Liver (tissue), 9 donors: ENCODE results near the gene ILDR2. TPM values are rescaled to one million over a fixed set of nuclear protein-coding genes. Genes with fewer than 3 reads are reported as not detected.

Experiments
- DNase-seq: peaks from one replicate; pipeline ENCODE4 v3.0.0-alpha.2; 2017; ENCODE audit warnings: low spot score
- H3K27ac ChIP-seq, 2 donors: one replicate each; pipeline ENCODE4 v1.7.0; 2013; ENCODE audit warnings: inconsistent platforms in 2 of 2, low read length in 2 of 2, control low read depth in 1 of 2, low read depth in 1 of 2, mild to moderate bottlenecking in 1 of 2
- H3K27me3 ChIP-seq, 4 donors: one replicate each; pipeline versions ENCODE4 v1.6.1 to v1.7.0; 2013; ENCODE audit warnings: low read length in 3 of 4, inconsistent platforms in 1 of 4, mild to moderate bottlenecking in 1 of 4, moderate library complexity in 1 of 4; ENCODE audit not compliant: control insufficient read depth in 4 of 4, insufficient read depth in 4 of 4
- H3K36me3 ChIP-seq, 4 donors: one replicate each; pipeline versions ENCODE4 v1.6.1 to v1.7.0; 2013; ENCODE audit warnings: low read length in 3 of 4, mild to moderate bottlenecking in 3 of 4, low read depth in 1 of 4, moderate library complexity in 1 of 4; ENCODE audit not compliant: control insufficient read depth in 4 of 4, insufficient read depth in 3 of 4
- H3K4me1 ChIP-seq, 4 donors: one replicate each; pipeline versions ENCODE4 v1.6.1 to v1.7.0; 2013; ENCODE audit warnings: low read length in 3 of 4, mild to moderate bottlenecking in 3 of 4, moderate library complexity in 1 of 4; ENCODE audit not compliant: control insufficient read depth in 4 of 4, insufficient read depth in 4 of 4
- H3K4me3 ChIP-seq, 3 donors: one replicate each; pipeline versions ENCODE4 v1.6.1 to v1.7.0; 2013; ENCODE audit warnings: low read length in 3 of 3, control low read depth in 1 of 3, low read depth in 1 of 3, mild to moderate bottlenecking in 1 of 3
- H3K9ac ChIP-seq, 2 donors: one replicate each; pipeline ENCODE4 v1.7.0; 2013; ENCODE audit warnings: low read length in 2 of 2, mild to moderate bottlenecking in 2 of 2, moderate library complexity in 2 of 2, control low read depth in 1 of 2, low read depth in 1 of 2
- H3K9me3 ChIP-seq, 4 donors: one replicate each; pipeline versions ENCODE4 v1.6.1 to v1.7.0; 2013; ENCODE audit warnings: low read length in 3 of 4; ENCODE audit not compliant: control insufficient read depth in 4 of 4
- ATF3 ChIP-seq: IDR thresholded peaks from 2 replicates; pipeline ENCODE4 v1.6.1; 2016; ENCODE audit warnings: antibody characterized with exemption
- CTCF ChIP-seq: fragments of 150-350 bp; IDR thresholded peaks from 2 replicates; pipeline ENCODE4 v1.5.1; 2017; ENCODE audit warnings: improper control_type of control experiment, low read depth, low read length; ENCODE audit not compliant: missing input control
- EGR1 ChIP-seq, 2 donors: IDR thresholded peaks; 2 replicates each; pipeline ENCODE4 v1.6.1; 2016 to 2018; ENCODE audit warnings: antibody characterized with exemption in 2 of 2, low read depth in 2 of 2
- FOXA1 ChIP-seq: IDR thresholded peaks from 2 replicates; pipeline ENCODE4 v1.6.1; 2016; ENCODE audit warnings: antibody characterized with exemption
- FOXA2 ChIP-seq: IDR thresholded peaks from 2 replicates; pipeline ENCODE4 v1.6.1; 2016; ENCODE audit warnings: antibody characterized with exemption
- GABPA ChIP-seq, 2 donors: IDR thresholded peaks in 1 of 2; conservative IDR thresholded peaks in 1 of 2; 2 replicates each; pipeline ENCODE4 v1.6.1; 2016; ENCODE audit warnings: antibody characterized with exemption in 2 of 2, mild to moderate bottlenecking in 1 of 2, moderate library complexity in 1 of 2
- HNF4A ChIP-seq, 2 donors: conservative IDR thresholded peaks; 2 replicates each; pipeline ENCODE4 v1.6.1; 2016; ENCODE audit warnings: antibody characterized with exemption in 2 of 2, mild to moderate bottlenecking in 2 of 2
- HNF4G ChIP-seq: IDR thresholded peaks from 2 replicates; pipeline ENCODE4 v1.6.1; 2016; ENCODE audit warnings: antibody characterized with exemption
- JUND ChIP-seq, 2 donors: IDR thresholded peaks; 2 replicates each; pipeline ENCODE4 v1.6.1; 2016; ENCODE audit warnings: antibody characterized with exemption in 2 of 2
- MAX ChIP-seq: IDR thresholded peaks from 2 replicates; pipeline ENCODE4 v1.6.1; 2016; ENCODE audit warnings: antibody characterized with exemption
- NR2F2 ChIP-seq: IDR thresholded peaks from 2 replicates; pipeline ENCODE4 v1.6.1; 2016; ENCODE audit warnings: antibody characterized with exemption
- RAD21 ChIP-seq, 2 donors: IDR thresholded peaks; 2 replicates each; pipeline ENCODE4 v1.6.1; 2016; ENCODE audit warnings: antibody characterized with exemption in 2 of 2, mild to moderate bottlenecking in 2 of 2
- REST ChIP-seq: IDR thresholded peaks from 2 replicates; pipeline ENCODE4 v1.6.1; 2016; ENCODE audit warnings: antibody characterized with exemption, mild to moderate bottlenecking
- RXRA ChIP-seq, 2 donors: IDR thresholded peaks; 2 replicates each; pipeline ENCODE4 v1.6.1; 2017 to 2018; ENCODE audit warnings: antibody characterized with exemption in 2 of 2, mild to moderate bottlenecking in 1 of 2
- SP1 ChIP-seq: IDR thresholded peaks from 2 replicates; pipeline ENCODE4 v1.6.1; 2018; ENCODE audit warnings: antibody characterized with exemption, mild to moderate bottlenecking
- TAF1 ChIP-seq: conservative IDR thresholded peaks from 2 replicates; pipeline ENCODE4 v1.6.1; 2016; ENCODE audit warnings: antibody characterized with exemption, mild to moderate bottlenecking
- YY1 ChIP-seq: IDR thresholded peaks from 2 replicates; pipeline ENCODE4 v1.6.1; 2016; ENCODE audit warnings: antibody characterized with exemption, mild to moderate bottlenecking
- ZBTB33 ChIP-seq: IDR thresholded peaks from 2 replicates; pipeline ENCODE4 v1.6.1; 2016; ENCODE audit warnings: antibody characterized with exemption
- WGBS: extraction: QIAGEN DNeasy Blood & Tissue Kit; methylation state at CpG from one replicate; pipeline ENCODE4 v1.1.7; 2013; 5-methylcytosine and 5-hydroxymethylcytosine counted together
- polyA plus RNA-seq, 2 donors: library from polyadenylated mRNA; stranded (reverse) in 1 of 2; unstranded in 1 of 2; fragments of 200-250 nt in 1 of 2; fragments of >200 nt in 1 of 2; fragmentation: Nextera tagmentation in 1 of 2; extraction: Ambion mirVana in 1 of 2; gene quantifications; one replicate each; pipeline versions ENCODE4 v1.2.1 to v1.2.3, GENCODE V29; 2013 to 2015
- total RNA-seq, 2 donors: library from RNA; depleted of rRNA; stranded (reverse); fragments of >200 nt; gene quantifications; one replicate each; pipeline ENCODE4 v1.2.3, GENCODE V29; 2014
- donor health status: healthy.
- donor health status: healthy.
- donor health status: healthy.
- donor health status: healthy.
- donor health status: healthy.

Gene ILDR2
- total and polyA plus RNA-seq, 4 donors: 0.09 to 7.4 (median 0.44) TPM

- TF ChIP-seq GABPA (IDR thresholded peaks at IDR 0.05 in 1 of 2, conservative IDR thresholded peaks at IDR 0.05 in 1 of 2) (no peak), HNF4G (no peak), FOXA2 (no peak), RXRA (IDR thresholded peaks at IDR 0.05) (no peak), TAF1 (no peak), NR2F2 (no peak), YY1 (no peak)
- Histone ChIP-seq H3K4me3 (no peak overlapping the region), H3K9me3 (peaks cover 0 to 4% (median 1%) of the 10 kb centered on the region in 4 donors), H3K9ac (no peak overlapping the region), H3K27ac (no peak overlapping the region), H3K36me3 (no peaks in the 10 kb centered on the region), H3K4me1 (no peaks in the 10 kb centered on the region), H3K27me3 (peaks cover 0 to 3% (median 0%) of the 10 kb centered on the region in 4 donors)
- DNase-seq: no peak
Measured at GRCh38 chr1:166899769-166900168, 75.6 kb downstream of the ILDR2 start.

- Histone ChIP-seq H3K27me3 (peaks cover 0 to 3% (median 0%) of the 10 kb centered on the region in 4 donors), H3K9me3 (peaks cover 0 to 4% (median 1%) of the 10 kb centered on the region in 4 donors), H3K4me3 (no peak overlapping the region), H3K9ac (no peak overlapping the region), H3K4me1 (no peaks in the 10 kb centered on the region), H3K36me3 (no peaks in the 10 kb centered on the region), H3K27ac (no peak overlapping the region)
- 56% methylated on average over 4 of the region's 4 CpGs for WGBS
- TF ChIP-seq RAD21 (IDR thresholded peaks at IDR 0.05) (no peak), GABPA (IDR thresholded peaks at IDR 0.05 in 1 of 2, conservative IDR thresholded peaks at IDR 0.05 in 1 of 2) (no peak), MAX (no peak), HNF4A (conservative IDR thresholded peaks at IDR 0.05) (no peak), SP1 (no peak), FOXA1 (no peak), JUND (IDR thresholded peaks at IDR 0.05) (no peak), TAF1 (no peak), ZBTB33 (no peak), FOXA2 (no peak), HNF4G (no peak), ATF3 (no peak), EGR1 (IDR thresholded peaks at IDR 0.05; ENCODE audit: low read depth in 2 of 2) (no peak), RXRA (IDR thresholded peaks at IDR 0.05) (no peak), NR2F2 (no peak), YY1 (no peak), CTCF (no peak), REST (no peak)
- no peak for DNase-seq
Measured at GRCh38 chr1:166895766-166896165, 79.6 kb downstream of the ILDR2 start.
